Fibroblast of skin of left quadriceps (primary cell): ENCODE results near the gene TAS2R1.
A peak's percentile ranks its signal among the peaks of the same experiment; 100 is the strongest.
"Not testable (repeated sequence)": the region's sequence is repeated elsewhere in the genome, so short reads cannot be mapped to it uniquely, and the experiment has no call there.

Experiments used
- DNase-seq, 2 experiments: peaks; one replicate each; pipeline ENCODE4 v3.0.0-alpha.2; 2013; ENCODE audit warnings: low read depth in 2 of 2

Gene TAS2R1

DNA sequence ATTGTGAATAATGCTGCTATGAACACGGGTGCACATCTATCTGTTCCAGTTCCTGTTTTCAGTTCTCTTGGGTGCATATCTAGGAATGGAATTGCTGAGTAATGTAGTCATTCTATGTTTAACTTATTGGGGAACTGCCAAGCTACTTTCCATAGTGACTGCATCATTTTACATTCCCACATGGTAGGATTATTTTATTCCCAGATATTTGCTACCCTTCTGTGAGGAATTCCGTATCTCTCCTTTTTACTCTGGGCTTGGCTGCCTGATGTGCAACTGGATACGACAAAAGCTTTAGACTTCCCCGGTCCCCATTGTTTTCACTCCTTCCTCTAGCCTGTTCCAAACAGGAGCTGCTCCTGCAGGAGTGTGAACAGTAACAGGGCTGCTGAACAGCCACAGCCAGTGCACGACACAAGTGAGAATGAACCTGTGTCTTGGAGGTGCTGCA is 7.2 kb downstream of the TAS2R1 start:
- DNase-seq = peak; percentile 85 to 86

DNA sequence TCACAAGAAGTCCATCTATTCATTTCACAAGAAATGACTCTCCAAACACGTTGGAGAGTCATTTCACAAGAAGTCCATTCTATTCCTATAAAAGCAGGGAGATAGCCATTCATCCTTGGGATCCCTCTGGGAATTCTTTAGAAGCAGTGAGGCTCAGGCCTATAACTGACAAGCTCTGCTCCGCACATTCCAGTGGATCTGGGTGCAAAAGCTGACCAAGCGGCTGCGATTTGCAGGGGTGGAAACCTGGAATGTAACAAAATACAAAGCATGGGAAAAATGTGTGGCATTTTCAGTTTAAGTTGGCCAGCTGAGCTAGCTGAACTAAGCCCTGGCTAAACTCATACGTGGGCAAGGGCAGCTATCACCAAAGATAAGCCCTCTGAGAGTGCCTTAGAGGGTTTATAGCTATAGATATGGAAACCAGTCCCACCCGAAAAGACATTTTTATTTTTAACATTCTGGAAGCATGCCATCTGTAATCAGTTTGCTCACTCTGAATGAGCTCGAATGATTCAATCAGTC is 8.7 kb downstream of the TAS2R1 start:
- DNase-seq = peak; percentile 32

DNA sequence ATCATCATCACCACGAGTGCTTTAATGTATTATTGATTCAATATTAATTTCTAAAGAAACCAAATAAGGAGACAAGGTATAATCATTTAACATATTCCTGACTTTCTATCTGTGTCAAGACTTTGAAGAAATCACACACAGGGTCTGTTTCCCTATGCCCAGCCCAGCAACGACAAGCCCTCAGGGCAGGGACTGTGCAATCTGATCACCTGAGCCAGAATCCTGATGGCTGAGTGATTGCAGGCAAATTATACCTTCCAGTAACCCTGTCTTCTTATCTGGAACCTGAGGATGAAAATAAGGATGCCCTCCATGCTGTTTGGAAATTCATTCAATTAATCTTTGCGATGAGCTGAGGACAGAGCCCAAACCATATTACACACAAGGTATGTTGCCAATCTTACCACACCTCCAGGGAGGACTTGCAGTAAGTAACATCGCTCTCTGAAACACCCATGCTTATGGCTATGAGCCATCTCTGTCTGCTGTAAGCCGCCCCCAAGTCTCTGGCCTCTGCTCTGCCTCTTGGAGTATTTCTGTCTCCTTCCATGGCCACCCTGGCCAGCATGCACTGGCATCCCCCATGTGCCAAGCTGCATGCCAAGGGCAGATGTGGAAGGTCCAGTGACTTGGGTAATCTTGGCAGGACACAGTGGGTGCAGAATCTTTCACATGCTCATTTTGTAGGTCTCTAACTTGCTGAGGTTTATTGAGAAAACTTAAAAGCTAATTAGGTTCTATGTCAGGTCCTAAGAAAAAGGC is 10.6 kb downstream of the TAS2R1 start:
- DNase-seq = no peak

DNA sequence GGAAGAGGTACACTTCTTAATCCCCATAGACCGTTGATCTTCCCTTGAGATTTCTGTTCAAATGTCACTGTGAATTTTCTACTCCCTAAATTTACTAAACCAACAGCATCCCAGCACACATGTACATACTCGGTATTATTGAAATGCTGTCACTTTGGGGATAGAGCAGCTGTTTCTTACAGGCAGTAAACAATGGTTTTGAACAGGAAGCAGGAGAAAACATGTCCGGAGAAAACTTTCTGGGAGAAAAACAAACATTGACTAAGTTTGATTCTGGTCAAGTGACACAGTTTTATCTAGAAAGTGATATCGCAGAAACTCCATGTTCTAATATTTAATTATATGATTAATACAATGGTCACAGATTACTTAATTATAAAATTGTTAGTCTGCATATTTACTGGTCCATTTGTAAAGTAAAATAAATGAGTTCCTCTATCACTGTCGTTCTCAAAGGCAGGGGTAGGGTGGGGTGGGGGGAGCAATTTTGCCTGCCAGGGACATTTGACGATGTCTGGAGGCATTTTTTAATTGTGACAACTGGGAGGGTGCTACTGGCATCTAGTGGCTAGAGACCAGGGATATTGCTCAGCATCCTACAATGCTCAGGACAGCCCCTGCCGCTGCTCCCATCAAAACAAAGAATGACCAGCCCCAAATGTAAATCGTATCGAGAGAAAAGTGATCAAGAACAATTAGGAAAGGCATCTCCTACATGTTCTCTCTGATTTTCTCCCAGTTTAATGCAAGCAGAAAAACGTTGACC is 12.2 kb downstream of the TAS2R1 start:
- DNase-seq = no peak

DNA sequence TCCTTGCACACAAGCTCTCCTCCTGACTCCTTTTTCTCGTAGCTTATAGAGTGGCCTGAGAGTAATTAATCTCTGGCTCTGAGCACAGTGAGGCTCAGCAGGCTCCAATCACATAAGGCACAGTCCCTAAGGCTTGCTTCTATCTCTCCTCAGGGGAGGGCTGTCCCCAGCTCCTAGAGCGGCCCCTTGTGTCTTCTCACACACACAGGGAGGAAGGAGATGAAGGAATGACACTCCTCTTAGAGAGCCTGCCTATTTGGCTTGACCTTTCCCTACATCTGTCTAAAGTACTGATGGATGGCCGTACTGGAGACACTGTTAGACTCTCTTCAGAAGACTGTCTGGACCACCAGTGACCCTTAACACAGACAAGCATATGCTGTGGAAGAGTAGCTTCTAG is 12.9 kb downstream of the TAS2R1 start:
- peak in 1 of 2 experiments; percentile 4 for DNase-seq

DNA sequence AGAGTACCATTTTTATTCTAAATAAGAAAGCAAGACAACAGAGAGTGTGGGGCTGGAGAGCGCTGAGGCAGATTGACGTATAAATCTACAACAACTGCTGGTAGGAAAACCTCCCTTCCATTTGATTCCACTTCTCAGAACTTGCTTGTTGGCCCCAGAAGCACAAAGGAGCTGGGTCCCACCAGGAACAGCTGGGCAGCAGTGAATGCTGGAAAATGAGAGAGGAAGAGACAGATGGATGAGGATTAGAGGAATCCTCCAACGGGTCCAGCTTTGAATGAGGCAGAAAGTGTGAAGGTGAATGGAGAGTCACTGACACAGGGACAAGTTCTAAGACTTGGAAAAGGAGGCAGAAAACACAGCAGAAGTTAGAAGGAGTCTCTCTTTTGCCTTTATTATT is 14.8 kb downstream of the TAS2R1 start:
- no peak for DNase-seq

DNA sequence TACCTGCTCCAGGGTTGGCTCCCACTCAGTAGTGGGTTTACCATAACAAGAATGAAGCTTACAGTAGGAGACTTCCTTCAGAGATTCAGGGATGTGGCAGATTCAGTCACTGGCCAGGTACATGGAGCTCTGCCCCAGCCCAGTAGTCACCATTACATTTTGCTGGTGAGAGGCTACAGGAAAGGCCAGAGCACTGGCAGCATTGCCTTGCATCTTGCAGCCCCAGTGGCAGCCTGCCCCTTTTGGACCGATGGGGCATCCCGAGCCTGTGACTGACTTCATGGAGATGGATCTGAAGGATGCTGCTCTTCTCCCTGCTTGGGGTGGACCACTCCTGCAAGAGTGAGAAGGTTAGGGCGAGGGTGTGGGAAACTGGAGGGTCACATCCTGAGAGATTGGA is 16.8 kb downstream of the TAS2R1 start:
- DNase-seq = no peak

DNA sequence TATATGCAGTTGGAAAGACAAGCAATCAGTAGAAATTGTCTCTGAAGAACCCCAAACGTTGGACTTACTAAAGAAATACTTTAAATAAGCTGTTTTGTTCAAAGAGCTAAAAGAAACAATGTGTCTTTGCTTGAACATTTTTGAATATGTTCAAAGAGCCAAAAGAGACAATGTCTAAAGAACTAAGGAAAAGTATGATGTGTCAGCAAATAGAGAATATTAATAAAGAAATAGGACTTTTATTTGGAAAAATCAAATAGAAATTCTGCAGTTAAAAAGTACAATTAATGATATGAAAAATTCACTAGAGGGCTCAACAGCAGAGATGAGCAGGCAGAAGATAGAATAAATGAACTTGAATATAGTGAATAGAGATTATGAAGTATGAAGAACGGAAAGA is 19.2 kb downstream of the TAS2R1 start:
- DNase-seq = no peak

DNA sequence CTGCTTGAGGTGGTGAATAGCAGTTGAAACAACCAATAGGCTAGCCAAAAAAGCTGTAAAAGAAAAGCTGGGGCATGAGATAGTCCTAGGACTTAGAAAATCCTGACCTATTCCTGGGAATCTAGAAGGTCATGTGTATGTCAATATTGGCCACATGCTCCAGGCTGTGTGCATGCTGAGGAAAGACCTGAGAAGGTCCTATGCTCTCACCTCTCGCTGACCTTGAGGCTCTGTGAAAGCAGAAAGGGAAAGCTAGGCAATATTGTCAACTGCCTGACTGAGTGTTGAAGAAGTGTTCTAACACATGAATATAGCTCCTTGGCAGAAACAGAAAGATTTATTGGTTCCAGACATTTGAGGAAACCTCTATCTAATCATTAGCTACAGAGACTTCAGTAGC is 19.8 kb downstream of the TAS2R1 start:
- DNase-seq = no peak

DNA sequence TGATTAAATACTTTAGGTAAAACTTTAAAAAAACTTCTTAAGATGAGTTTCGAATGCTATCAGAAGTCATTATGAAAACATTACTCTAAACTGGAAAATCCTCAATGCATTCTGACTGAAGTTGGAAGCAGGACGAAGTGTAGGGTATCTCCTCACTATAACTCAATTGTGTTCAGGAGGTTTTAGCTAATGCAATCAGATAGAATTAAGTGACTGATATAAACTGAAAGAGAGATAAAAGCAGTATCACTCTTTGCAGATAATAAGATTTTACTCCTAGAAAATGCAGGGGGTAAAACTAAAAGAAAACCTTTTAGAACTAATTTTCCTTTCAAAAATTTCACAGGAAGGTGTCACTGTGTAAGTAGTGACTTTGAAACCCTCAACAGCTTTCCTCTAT is 22.1 kb downstream of the TAS2R1 start:
- no peak for DNase-seq

DNA sequence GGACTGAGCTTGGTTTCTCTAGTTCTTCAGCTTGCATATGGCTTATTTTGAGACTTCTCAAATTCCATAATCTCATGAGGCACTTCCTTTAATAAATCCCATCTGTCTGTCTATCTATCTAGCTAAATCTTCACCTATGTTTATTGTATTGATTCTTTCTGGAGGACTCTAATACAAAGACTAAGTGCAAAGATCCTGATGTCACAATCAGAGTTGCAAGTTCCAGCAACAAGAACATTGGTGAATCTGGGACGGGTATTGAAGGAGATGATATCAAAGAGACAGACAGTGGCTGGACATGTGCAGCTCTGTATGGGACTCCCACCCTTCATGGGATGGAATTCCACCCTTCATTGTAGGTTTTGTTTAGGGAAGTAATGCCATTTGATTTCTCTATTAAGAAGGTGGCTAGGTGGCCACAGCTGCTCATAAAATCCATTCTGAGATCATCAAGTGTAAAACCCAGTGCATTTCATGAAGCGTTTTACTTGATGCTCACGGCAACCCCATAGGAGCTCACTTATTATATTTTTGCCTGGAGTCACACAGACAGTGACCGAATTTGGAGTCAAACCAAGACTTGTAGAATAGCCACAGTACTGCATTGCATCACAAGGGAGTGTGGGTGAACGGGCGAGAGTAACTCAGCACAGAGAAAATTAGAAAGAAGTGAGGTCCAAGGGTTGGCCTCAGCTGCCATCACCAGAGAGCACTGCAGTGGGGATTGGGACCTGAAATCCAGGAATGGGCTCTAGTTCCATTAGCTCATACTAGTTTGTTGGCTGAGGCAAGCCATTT is 24.9 kb downstream of the TAS2R1 start:
- no peak for DNase-seq

DNA sequence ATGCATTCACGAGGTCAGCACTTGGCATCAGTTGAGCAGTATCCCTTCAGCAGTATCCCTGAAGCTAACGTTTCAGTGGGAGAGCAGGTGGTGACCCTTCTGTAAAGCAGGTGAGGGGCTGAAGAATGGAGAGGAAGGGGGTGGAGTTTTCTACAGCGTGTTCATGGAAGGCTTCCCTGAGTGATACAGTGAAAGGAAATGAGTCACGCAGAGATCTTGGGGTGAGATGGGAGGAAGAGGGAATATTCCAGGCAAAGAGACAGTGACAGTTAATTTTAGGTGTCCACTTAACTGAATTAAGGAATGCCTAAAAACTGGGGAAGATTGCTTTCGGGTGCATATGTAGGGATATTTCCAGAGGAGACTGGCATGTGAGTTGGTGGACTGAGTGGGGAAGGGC is 25.7 kb downstream of the TAS2R1 start:
- no peak for DNase-seq

DNA sequence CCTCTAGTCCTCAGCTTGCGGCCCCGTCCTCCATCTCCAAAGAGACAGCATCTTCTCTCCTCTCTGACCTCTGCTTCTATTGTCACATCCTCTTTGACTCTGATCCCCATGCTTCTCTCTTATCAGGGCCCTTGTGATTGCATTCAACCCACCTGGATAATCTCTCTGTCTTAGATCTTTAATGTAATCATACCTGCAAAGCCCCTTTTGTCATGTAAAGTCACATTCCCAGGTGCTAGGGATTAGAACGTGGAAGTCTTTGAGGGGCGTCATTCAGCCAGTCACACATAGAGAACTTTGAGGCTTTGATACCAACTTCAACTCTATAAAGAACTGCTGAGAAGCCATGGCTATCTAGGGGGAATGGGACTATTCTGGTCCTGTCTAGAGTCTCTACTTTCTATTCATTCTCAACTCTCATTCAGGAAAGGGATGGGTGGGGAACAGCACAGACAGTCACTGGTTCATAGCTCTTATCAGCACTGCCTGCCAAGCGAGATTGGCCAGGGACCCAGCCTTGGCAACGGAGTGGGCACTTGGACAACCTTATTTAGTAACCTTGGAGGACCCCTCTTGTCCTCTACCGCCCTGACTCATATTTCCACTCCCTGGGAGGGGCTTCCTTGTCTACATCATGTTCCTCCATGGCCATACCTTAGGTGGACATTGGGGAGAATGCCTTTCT is 29.0 kb downstream of the TAS2R1 start:
- no peak for DNase-seq

DNA sequence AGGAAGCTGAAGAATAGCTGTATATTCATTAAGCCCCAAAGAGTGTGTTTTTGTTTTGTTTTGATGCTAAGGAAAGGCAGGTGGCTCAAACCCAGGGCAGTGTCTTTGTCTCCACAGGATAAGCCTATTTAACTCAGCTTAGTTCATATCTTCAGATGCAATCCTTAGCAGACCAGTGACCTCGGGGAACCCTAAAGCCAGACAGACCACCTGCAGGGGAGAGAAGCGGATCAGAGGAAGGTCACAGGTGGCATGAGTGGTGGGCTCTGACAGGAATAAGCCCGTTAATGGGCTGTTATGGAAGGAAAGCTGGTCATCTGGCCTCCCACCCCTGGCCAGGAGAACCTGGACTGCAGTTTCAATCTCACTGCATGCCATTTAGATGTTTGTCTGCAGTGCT is 30.8 kb downstream of the TAS2R1 start:
- no peak for DNase-seq

DNA sequence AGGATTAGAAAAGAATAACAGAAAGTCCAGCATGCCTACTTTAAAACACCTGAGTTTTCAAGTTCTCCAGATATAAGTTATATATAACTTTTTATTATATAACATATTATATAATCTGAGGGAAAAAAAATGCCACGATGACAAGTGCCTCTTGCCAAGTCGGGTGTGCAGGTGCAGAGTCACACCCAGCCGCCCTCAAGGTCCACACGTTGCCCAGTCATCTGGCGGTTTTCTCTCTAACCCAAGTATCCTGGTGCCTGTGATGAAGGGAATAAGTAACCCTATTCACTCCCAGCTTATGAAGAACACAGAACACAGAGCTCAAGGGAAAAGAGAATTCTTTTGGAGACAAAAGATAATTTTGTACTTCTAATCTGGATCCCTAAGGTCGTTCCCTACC is 31.8 kb downstream of the TAS2R1 start:
- not testable (repeated sequence) for DNase-seq

DNA sequence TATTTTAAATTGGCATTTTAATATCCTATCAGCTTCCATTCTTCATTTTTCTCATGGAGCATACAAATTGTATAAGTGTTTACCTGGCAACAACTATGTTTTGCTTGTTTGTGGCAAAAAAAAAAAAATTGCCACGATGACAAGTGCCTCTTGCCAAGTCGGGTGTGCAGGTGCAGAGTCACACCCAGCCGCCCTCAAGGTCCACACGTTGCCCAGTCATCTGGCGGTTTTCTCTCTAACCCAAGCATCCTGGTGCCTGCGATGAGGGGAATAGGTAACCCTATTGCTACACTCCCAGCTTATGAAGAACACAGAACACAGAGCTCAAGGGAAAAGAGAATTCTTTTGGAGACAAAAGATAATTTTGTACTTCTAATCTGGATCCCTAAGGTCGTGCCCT is 32.8 kb downstream of the TAS2R1 start:
- DNase-seq = not testable (repeated sequence)

DNA sequence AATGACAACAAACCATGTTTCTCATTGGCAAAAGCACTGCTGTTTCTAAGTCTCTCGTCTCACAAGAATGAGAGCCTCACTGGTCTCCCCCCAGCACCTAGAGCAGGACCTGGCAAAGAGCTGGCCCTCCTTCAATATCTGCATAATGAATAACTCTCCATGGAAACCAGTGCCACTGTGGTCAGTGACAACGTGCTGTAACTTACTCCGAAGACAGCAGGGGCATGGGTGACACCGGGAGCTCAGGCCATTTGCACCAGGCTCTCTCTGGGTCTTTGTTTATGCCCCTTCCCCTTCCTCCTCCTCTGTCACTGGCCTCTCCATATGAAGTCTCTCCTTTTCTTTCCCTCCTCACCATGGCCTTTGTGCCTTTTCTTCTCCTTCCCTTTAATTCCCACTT is 33.3 kb downstream of the TAS2R1 start:
- no peak for DNase-seq

DNA sequence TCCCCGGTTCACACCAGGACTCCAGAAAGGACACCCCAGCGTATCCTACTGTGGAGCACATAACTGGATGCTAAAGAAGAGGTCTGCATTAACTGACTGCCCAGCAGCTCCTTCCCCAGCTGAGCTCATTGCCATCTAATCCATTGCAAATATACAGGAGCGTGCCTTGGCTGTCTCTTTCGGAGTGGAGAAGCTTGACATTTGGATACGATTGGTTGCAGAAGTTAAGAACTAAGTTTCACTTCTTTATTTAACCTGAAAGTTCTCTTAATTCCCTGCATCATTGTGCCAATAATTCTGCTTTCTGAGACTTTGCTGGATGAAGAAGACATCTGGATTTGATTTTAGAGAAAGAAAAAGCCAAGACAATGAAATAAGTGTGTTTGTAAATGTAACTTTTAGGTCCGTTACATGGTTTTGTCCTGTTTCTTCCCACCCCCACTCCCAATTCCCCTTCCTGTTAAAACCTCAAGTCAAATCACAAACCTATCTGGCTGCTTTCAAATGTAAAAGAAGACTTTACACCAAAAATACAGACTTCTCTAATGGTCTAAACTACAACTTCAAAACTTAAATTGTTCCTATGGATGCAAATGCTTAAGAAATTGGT is 33.9 kb downstream of the TAS2R1 start:
- peak; percentile 19 to 20 for DNase-seq

DNA sequence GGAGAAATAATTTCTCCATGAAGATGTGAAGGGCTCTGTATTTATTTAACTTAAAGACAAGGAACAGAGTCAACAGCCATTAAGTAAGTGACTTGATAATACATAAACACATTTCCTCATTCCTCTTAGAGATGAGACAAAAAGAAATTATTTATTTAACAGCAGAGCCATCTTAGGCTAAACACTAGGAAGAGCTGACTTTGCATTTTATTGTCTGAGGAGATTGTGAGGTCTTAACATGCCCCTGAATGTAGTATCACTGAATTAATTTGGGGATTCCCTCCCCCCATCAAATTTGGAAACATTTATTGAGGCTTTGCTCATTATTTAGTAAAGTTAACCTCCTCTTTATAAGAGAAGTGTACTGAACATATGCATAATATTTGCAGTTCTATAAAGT is 35.2 kb downstream of the TAS2R1 start:
- DNase-seq = no peak

DNA sequence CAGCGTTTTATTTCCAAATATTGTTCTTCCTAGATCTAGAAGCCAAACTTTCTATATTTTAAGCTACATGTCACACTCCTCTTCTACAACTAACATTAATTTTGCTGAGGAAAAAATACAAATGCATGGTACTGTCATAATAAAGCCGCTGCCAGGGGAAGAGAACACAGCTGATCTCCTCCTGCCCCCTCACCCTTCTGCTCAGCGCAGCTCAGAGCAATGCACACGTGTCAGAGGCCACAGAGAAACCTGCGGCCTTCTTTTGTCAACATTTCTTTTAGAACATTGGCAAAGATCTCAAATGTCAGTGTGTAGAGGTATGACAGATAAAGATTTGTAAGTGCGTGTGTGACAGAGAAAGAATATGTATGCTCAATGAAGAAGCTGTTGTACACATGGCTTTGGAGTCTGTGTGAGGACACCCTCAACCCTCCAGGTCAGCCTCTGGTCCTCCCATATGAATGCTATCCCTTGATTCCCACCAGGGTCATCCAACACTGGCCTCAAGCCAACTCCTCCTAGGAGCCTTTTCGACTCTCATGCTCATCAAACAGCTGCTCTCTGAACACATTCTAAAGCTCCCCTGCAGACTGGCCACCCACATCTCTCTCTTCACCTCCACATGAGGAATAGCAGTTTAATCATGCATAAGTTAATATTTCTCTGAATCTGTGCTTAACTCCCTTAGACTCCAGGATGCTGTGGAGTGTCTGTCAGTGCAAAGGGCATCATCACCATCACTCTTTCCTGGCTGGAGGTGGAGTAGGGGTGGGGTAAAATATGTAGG is 40.9 kb downstream of the TAS2R1 start:
- no peak for DNase-seq
